ENCODE measurements around the gene MYH4. TPM values are rescaled to one million over a fixed set of nuclear protein-coding genes. Genes with fewer than 3 reads are reported as not detected.

Gene MYH4
- not detected for polyA plus RNA-seq (2013, experiment 1 of 4)
- not detected for polyA plus RNA-seq (2013, experiment 2 of 4)
- not detected for polyA plus RNA-seq (2013, experiment 3 of 4)
- not detected for polyA plus RNA-seq (2013, experiment 4 of 4)

- Histone ChIP-seq H3K4me3 (ENCODE audit: insufficient read depth, low read depth, low read length) (no peak within 1 kb of the TSS), H3K36me3 (ENCODE audit: control insufficient read depth, insufficient read depth, low read length) (no peaks in the 10 kb centered on the region), H3K9me3 (ENCODE audit: control insufficient read depth, low read length) (no peaks in the 10 kb centered on the region), H3K27me3 (ENCODE audit: control insufficient read depth, insufficient read depth, low read length, poor library complexity, severe bottlenecking) (no peaks in the 10 kb centered on the region), H3K27ac (ENCODE audit: insufficient read depth, low read depth, low read length, poor library complexity, severe bottlenecking) (no peak within 1 kb of the TSS), H3K4me1 (ENCODE audit: control insufficient read depth, insufficient read depth, low read length) (no peaks in the 10 kb centered on the region)
- no CpG with 5 or more reads among the region's 1 CpG for WGBS, 2 experiments
Measured at GRCh38 chr17:10469459-10469858, at the start of gene MYH4. MYH4 (minus strand) TSS chr17:10469559; CDS start chr17:10466745, 2,814 bp downstream.

- Histone ChIP-seq H3K9me3 (ENCODE audit: control insufficient read depth, low read length) (no peaks in the 10 kb centered on the region), H3K36me3 (ENCODE audit: control insufficient read depth, insufficient read depth, low read length) (no peaks in the 10 kb centered on the region), H3K4me1 (ENCODE audit: control insufficient read depth, insufficient read depth, low read length) (no peaks in the 10 kb centered on the region), H3K27me3 (ENCODE audit: control insufficient read depth, insufficient read depth, low read length, poor library complexity, severe bottlenecking) (no peaks in the 10 kb centered on the region), H3K4me3 (ENCODE audit: insufficient read depth, low read depth, low read length) (no peak within 1 kb of the TSS), H3K27ac (ENCODE audit: insufficient read depth, low read depth, low read length, poor library complexity, severe bottlenecking) (no peak within 1 kb of the TSS)
- WGBS, 2 experiments: 91 to 92% methylated on average over 10 to 11 of the region's 11 CpGs
Measured at GRCh38 chr17:10518271-10519037, 49.1 kb upstream of the MYH4 start, which contains the start of gene MYH1. MYH1 (minus strand) TSS chr17:10518542; CDS start chr17:10516642, 1,900 bp downstream.

GRCh38 chr17:10516638-10517037 is 47.3 kb upstream of the MYH4 start:
- no peak overlapping the region for H3K4me3 ChIP-seq (ENCODE audit: insufficient read depth, low read depth, low read length)
- H3K27ac ChIP-seq (ENCODE audit: insufficient read depth, low read depth, low read length, poor library complexity, severe bottlenecking): no peak overlapping the region
- H3K27me3 ChIP-seq (ENCODE audit: control insufficient read depth, insufficient read depth, low read length, poor library complexity, severe bottlenecking): no peaks in the 10 kb centered on the region
- H3K4me1 ChIP-seq (ENCODE audit: control insufficient read depth, insufficient read depth, low read length): no peaks in the 10 kb centered on the region
- no peaks in the 10 kb centered on the region for H3K9me3 ChIP-seq (ENCODE audit: control insufficient read depth, low read length)
- H3K36me3 ChIP-seq (ENCODE audit: control insufficient read depth, insufficient read depth, low read length): no peaks in the 10 kb centered on the region

GRCh38 chr17:10516065-10516464 is 46.7 kb upstream of the MYH4 start:
- no peak overlapping the region for H3K27ac ChIP-seq (ENCODE audit: insufficient read depth, low read depth, low read length, poor library complexity, severe bottlenecking)
- 93 to 95% methylated on average over 7 of the region's 7 CpGs for WGBS, 2 experiments
- no peaks in the 10 kb centered on the region for H3K4me1 ChIP-seq (ENCODE audit: control insufficient read depth, insufficient read depth, low read length)
- no peaks in the 10 kb centered on the region for H3K9me3 ChIP-seq (ENCODE audit: control insufficient read depth, low read length)
- H3K4me3 ChIP-seq (ENCODE audit: insufficient read depth, low read depth, low read length): no peak overlapping the region
- H3K36me3 ChIP-seq (ENCODE audit: control insufficient read depth, insufficient read depth, low read length): no peaks in the 10 kb centered on the region
- no peaks in the 10 kb centered on the region for H3K27me3 ChIP-seq (ENCODE audit: control insufficient read depth, insufficient read depth, low read length, poor library complexity, severe bottlenecking)

DNA sequence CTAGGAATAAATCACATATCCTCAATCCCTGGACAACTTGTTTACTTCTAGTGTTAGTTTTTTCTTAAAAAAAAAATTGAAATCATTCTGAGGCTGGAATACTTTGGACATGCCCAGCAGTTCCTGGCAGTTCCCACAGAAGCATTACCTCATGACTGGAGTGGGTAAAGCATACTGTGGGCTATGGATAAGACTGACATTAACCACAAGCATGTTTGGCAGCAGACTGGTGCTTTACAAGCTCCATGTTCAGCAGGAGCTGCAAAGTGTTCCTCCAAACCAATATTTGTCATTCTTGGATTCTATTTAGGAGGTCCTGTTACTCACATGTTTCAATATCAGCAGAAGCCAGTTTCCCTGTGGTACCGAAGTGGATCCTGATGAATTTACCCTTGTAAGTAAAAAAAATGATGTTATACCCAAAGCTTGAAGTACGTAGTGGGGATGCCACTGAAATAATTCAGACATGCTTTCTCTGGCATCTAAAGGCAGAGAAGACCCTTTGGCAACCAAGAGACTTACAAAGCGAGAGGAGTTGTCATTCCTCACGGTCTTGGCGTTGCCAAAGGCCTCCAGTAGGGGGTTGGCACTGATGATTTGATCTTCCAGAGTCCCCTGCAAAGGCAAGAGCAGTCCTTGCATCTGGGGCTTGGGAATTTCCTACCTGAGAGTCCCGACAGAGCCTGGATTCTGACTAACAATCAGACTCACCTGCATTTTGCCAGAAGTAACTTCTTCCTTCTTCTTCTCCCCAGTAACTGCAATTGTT is 44.1 kb upstream of the MYH4 start:
- Histone ChIP-seq H3K27me3 (ENCODE audit: control insufficient read depth, insufficient read depth, low read length, poor library complexity, severe bottlenecking) (no peaks in the 10 kb centered on the region), H3K9me3 (ENCODE audit: control insufficient read depth, low read length) (no peaks in the 10 kb centered on the region), H3K36me3 (ENCODE audit: control insufficient read depth, insufficient read depth, low read length) (no peaks in the 10 kb centered on the region), H3K4me3 (ENCODE audit: insufficient read depth, low read depth, low read length) (no peak overlapping the region), H3K4me1 (ENCODE audit: control insufficient read depth, insufficient read depth, low read length) (no peaks in the 10 kb centered on the region), H3K27ac (ENCODE audit: insufficient read depth, low read depth, low read length, poor library complexity, severe bottlenecking) (no peak overlapping the region)
- WGBS, 2 experiments: 62 to 73% methylated on average over 6 of the region's 6 CpGs

DNA sequence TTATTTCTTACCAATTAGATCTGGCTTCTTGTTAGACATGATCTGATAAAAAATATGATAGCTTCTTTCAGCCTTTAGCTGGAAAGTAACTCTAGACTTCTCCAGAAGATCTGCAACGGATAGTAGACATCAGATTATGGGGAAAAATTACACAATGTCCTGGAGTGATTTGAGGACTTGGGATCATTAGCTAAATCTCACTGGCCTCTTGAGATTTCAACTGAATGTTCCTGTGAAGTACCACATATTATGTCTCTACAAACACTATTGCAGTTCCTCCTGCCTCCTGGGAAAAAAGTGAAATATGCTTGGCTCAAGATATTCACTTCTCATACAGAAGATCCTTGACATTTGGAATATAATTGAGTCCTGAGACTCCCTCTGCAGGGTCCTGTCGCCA is 43.5 kb upstream of the MYH4 start:
- Histone ChIP-seq H3K9me3 (ENCODE audit: control insufficient read depth, low read length) (no peaks in the 10 kb centered on the region), H3K4me3 (ENCODE audit: insufficient read depth, low read depth, low read length) (no peak overlapping the region), H3K27ac (ENCODE audit: insufficient read depth, low read depth, low read length, poor library complexity, severe bottlenecking) (no peak overlapping the region), H3K36me3 (ENCODE audit: control insufficient read depth, insufficient read depth, low read length) (no peaks in the 10 kb centered on the region), H3K27me3 (ENCODE audit: control insufficient read depth, insufficient read depth, low read length, poor library complexity, severe bottlenecking) (no peaks in the 10 kb centered on the region), H3K4me1 (ENCODE audit: control insufficient read depth, insufficient read depth, low read length) (no peaks in the 10 kb centered on the region)
- WGBS, 2 experiments: 87 to 93% methylated on average over 1 to 2 of the region's 2 CpGs

DNA sequence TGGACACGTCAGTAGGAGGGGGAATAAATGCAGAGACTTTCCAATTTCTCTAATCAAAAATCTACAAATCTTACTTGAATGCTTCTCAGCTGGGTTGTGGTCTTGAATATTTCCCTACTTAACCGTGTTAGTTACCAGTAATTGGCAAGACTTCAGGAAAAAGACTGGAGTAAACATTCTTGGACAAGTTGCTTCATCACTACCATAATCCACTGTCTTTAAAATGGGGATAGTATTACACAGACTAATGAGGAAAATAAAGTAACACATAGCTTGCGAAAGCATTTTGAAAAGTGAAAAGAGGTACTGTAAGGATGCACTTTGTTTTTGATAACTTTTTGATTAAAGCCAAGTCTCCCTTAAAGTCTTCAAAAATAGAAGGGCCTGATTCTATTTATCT is 30.6 kb upstream of the MYH4 start:
- H3K27ac ChIP-seq (ENCODE audit: insufficient read depth, low read depth, low read length, poor library complexity, severe bottlenecking): no peak overlapping the region
- no peak overlapping the region for H3K4me3 ChIP-seq (ENCODE audit: insufficient read depth, low read depth, low read length)
- WGBS, 2 experiments: 97 to 100% methylated on average over 1 to 3 of the region's 3 CpGs
- no peaks in the 10 kb centered on the region for H3K36me3 ChIP-seq (ENCODE audit: control insufficient read depth, insufficient read depth, low read length)
- no peaks in the 10 kb centered on the region for H3K4me1 ChIP-seq (ENCODE audit: control insufficient read depth, insufficient read depth, low read length)
- H3K9me3 ChIP-seq (ENCODE audit: control insufficient read depth, low read length): no peaks in the 10 kb centered on the region
- no peaks in the 10 kb centered on the region for H3K27me3 ChIP-seq (ENCODE audit: control insufficient read depth, insufficient read depth, low read length, poor library complexity, severe bottlenecking)

GRCh38 chr17:10492004-10492403 is 22.6 kb upstream of the MYH4 start:
- Histone ChIP-seq H3K4me1 (ENCODE audit: control insufficient read depth, insufficient read depth, low read length) (no peaks in the 10 kb centered on the region), H3K27me3 (ENCODE audit: control insufficient read depth, insufficient read depth, low read length, poor library complexity, severe bottlenecking) (no peaks in the 10 kb centered on the region), H3K27ac (ENCODE audit: insufficient read depth, low read depth, low read length, poor library complexity, severe bottlenecking) (no peak overlapping the region), H3K9me3 (ENCODE audit: control insufficient read depth, low read length) (no peaks in the 10 kb centered on the region), H3K4me3 (ENCODE audit: insufficient read depth, low read depth, low read length) (no peak overlapping the region), H3K36me3 (ENCODE audit: control insufficient read depth, insufficient read depth, low read length) (no peaks in the 10 kb centered on the region)
- WGBS, 2 experiments: 95 to 100% methylated on average over 2 of the region's 2 CpGs

- H3K27me3 ChIP-seq (ENCODE audit: control insufficient read depth, insufficient read depth, low read length, poor library complexity, severe bottlenecking): no peaks in the 10 kb centered on the region
- no peak overlapping the region for H3K4me3 ChIP-seq (ENCODE audit: insufficient read depth, low read depth, low read length)
- H3K36me3 ChIP-seq (ENCODE audit: control insufficient read depth, insufficient read depth, low read length): no peaks in the 10 kb centered on the region
- WGBS, 2 experiments: 92 to 100% methylated on average over 1 of the region's 1 CpG
- no peak overlapping the region for H3K27ac ChIP-seq (ENCODE audit: insufficient read depth, low read depth, low read length, poor library complexity, severe bottlenecking)
- no peaks in the 10 kb centered on the region for H3K9me3 ChIP-seq (ENCODE audit: control insufficient read depth, low read length)
- H3K4me1 ChIP-seq (ENCODE audit: control insufficient read depth, insufficient read depth, low read length): no peaks in the 10 kb centered on the region
Measured at GRCh38 chr17:10482252-10482651, 12.9 kb upstream of the MYH4 start.

GRCh38 chr17:10477701-10478100 is 8.3 kb upstream of the MYH4 start:
- no peaks in the 10 kb centered on the region for H3K4me1 ChIP-seq (ENCODE audit: control insufficient read depth, insufficient read depth, low read length)
- no peaks in the 10 kb centered on the region for H3K27me3 ChIP-seq (ENCODE audit: control insufficient read depth, insufficient read depth, low read length, poor library complexity, severe bottlenecking)
- H3K9me3 ChIP-seq (ENCODE audit: control insufficient read depth, low read length): no peaks in the 10 kb centered on the region
- no peaks in the 10 kb centered on the region for H3K36me3 ChIP-seq (ENCODE audit: control insufficient read depth, insufficient read depth, low read length)
- no peak overlapping the region for H3K4me3 ChIP-seq (ENCODE audit: insufficient read depth, low read depth, low read length)
- WGBS, 2 experiments: 91 to 95% methylated on average over 1 of the region's 1 CpG
- no peak overlapping the region for H3K27ac ChIP-seq (ENCODE audit: insufficient read depth, low read depth, low read length, poor library complexity, severe bottlenecking)

Measured in ectodermal cell (in vitro differentiated cells).